Measurements from ENCODE around the gene GLI3.
"Not testable (repeated sequence)": the region's sequence is repeated elsewhere in the genome, so short reads cannot be mapped to it uniquely, and the experiment has no call there.

Gene GLI3

DNA sequence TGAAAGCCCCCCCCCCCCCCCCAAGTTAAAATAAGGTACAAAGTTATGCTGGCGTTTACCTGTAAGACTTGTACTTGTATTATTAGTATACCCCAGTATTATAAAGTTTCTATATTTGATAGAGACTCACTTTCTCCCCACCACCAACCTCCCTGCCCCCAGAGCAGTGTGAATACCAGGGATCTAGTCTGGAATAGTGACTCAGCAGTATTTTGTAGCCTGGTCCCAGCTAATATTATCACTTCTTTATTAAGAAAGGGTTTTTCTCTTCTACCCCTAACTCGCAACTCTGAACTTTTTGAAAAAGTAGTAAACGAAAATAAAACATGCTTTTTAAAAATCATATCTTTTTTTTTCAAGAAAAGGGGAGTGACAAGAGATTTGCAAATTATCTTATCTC lies 26.7 kb downstream of the GLI3 start:
- no peak for DNase-seq

DNA sequence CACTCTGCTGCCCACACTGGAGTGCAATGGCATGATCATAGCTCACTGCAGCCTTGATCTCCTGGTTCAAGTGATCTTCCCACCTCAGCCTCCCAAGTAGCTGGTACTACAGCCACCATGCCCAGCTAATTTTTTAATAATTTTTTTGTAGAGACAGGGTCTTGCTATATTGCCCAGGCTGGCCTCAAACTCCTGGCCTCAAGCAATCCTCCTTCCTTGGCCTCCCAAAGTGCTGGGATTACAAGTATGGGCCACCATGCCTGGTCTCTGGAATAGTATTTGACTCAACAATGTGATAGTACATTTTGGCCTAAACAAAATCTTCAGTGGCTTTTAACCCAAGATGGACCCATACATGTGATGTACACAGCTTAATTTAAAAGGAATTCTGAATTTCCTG lies 27.9 kb downstream of the GLI3 start:
- DNase-seq, result not testable (repeated sequence)

DNA sequence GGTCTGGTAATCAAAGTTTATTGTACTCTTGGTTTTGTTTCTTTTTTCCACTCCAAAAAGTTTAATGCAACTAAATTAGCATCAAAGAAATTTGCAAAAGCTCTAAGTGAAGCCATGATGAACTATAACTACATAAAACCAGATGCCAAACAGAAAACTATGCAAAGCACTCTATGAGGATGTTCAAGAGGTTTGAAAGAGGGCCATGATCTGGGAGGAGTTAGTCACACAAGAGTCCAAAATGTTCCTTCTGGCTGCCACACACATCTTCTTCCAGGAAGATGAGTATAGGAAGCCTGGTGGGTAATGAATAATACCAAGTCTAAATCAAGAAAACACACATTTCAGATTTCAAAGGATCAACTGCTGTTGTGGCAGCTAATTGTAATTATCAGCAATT lies 28.4 kb downstream of the GLI3 start:
- DNase-seq, result no peak

DNA sequence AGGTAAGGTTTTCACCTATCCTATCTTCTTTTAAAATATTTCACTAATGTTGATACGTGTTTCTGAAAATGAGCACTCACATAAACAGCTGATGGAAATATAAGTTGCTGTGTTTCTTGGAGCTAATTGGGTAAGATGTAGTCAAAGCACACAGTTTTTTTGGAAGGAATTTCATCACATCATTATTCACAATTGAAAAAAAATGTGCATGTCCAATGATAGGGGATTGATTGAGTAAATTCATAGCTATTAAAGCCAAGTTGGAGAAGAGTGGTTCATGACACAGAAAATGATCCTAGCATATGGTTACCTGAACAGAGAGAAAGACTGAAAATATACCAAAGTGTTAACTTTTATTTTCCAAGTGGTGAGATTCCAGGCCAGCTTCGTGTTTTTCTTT lies 29.6 kb downstream of the GLI3 start:
- no peak for DNase-seq

DNA sequence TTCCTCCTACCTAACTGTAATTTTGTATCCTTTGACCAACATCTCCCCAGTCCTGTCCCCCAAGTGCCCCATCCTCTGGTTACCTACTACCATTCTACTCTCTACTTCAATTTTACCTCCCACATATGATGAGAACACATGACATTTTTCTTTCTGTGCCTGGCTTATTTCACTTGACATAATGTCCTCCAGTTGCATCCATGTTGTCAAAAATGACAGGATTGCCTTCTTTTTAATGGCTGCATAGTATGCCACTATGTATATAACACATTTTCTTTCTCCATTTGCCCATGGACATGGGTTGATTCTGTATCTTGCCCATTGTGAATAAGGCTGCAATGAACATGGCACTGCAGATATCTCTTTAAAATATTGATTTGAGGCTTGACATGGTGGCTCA lies 33.7 kb downstream of the GLI3 start:
- no peak for DNase-seq

DNA sequence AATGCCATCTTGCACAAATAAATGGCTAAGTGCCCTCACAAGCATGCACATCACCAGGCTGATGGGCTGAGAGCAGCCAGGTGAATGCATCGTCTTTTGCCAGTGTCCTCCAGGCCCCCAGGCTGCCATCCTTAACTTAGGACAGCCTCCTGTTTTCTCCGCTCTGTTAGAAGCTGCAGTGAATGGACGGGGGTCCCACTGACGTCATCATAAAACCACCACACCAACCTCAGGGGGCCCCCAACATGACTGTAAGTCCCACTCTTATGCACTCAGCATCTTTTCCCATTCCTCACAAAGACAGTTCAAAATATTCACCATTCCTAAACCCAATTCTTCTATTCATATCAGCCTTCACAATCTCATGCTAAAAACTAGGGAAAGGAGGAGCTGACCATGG lies 34.4 kb downstream of the GLI3 start:
- no peak for DNase-seq

DNA sequence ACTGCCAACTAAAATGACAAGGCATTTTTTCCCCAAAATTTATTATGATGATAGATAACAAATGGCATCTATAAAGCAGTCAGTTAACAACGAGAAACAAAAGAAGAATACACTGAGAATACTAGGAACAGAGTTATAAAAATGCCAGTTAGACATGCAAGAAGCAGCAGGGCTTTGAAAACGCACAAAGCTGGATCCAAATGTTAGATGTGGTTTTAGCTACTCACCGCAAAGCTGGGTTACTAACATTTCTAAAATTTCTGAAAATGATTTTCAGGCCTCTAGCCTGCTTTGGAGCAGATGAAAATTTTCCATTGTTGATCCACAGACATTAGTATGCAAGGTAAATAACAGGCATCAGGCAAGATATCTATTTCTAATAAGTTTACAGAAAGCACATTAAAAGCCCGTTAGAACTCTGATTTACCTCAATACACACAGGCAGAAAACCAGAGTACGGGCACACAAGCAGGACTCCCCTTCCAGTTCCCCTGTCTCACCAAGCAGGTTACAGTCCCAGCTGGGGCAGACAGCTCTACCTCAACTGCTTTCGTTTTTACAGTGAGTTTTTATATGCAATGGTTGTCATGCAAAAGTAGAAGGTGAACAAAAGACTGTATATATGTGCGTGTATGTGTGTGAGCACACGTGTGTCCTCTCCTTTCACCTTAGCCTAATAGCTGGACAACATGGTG lies 37.9 kb downstream of the GLI3 start:
- DNase-seq, result no peak

DNA sequence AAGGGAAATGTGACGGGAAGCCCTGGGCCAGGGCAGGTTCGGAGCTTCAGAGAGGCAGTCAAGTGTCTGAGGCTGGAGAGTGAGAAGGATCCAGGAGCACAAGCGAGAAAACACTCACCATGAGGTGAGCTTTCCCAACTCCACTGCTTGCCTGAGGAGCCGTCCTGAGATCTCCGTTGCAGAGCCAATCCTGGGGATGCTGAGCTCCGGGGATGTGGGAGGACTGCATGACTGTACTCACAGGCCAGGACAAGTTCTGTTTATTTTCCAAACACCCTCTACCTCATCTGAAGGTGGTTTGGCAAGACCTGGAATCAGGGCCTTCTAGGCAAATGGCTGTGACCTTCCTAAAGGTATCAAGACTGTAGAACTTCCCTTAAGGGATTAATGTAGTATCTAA lies 38.7 kb downstream of the GLI3 start:
- DNase-seq, result no peak

DNA sequence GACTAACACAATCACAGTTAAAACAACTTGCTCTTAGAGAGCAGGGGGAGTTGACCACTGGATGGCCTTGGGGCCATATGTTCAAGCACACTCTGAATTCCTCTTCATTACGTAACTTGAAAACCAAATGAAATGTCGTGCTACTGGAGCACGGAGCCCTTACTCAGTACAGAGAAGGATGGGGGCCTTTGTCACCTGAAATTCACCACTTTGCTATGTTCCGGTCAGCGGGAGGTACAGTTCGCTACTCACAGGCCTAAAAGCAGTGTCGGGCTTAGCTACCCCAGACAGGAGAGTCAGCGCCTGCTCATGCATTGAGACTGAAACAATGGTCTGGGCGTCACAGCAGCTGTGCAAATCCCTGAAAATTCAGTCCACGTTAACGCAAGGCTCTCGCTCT lies 39.6 kb downstream of the GLI3 start:
- DNase-seq, result no peak

DNA sequence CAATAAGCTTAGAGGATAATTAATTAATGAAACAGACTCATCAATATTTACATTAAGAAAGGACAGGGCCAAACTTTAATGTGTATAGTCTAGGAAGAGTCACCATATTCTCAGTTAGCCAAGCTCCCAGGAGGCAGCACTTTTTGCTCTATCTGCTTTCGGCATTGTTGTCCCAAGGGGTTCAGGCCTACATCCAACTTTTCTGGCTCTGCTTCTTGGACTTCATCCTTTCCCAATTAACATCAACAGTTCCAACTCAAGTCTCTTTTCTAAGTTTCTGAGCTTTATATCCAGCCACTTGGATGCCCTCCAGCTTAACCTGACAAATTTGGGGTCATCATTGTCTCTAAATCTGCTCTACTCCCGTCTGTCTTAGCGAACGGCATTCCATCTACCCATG lies 42.8 kb downstream of the GLI3 start:
- DNase-seq, result no peak

DNA sequence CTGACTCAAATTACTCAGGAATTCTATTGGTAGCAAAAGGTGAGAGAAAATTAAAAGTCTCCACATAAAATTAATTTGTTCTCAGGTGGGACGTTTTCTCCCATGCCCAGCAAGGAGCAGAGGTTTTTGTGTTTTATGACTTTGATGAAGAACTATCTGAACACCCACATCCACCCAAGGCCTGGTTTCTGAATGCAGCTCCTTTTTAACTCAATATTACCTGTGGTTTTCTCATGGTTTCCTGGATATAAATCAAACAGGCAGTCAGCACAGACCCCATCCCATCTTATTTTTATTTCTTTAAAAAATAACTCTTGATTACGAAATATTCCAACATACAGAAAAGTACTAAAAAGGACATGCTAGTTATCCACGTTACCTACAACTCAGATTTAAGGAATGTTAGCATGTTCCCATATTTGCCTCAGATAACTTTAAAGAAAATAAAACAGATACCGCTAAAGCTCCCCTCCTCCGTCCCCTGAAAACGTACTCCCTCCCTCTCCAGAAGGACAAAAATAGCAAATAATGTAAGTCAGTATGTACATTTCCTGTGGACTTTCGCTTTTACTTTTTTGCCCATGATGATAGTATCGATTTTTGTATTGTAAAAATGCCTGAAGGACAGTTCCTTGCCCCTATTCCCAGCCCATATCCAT lies 43.4 kb downstream of the GLI3 start:
- no peak for DNase-seq

DNA sequence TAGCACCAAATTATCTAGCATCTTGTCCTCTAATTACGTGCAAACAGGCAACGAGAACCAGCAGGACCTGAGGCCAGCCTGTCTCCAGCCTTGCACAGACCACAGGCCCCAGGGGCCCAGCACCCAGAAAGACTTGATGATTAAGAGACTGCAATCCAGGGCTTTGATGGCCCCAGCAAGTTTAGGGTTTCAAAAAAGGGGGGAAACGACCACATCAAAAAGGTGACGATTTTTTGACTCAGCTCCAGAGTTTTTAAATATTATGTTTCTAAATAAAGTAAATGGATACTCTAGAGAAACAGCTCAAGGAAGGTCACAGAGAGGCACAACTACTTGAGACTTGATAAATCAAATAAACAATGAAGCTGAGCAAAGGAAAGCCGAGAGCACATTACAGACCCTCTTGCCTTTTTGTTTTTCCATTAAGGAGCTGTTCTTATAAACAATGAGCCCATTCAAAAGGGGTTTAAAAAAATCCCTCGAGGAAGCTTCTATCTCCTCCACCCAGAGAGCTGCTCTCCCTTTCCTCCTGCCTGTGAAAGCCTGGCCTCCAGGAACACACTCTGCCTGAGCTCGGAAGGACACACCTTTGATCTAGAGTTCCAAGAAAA lies 44.1 kb downstream of the GLI3 start:
- DNase-seq, result no peak

DNA sequence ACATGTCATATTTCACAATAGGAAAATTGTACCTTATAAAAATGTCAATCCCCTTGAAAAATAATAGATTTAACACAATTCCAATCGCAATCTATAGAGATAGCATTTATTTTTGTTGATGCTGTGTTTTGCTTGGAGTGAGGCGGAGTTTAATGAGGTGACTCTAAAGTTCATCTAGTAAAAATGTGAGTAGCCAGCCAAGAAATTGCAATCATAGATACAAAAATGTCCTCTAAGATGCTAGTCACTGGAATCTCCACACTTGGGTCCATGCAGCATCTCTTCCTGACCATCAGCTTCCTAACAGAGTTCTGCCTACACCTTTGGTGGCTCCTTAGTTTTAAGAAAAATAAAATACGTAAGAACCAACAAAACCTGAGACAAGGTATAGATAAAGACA lies 44.9 kb downstream of the GLI3 start:
- DNase-seq, result no peak

DNA sequence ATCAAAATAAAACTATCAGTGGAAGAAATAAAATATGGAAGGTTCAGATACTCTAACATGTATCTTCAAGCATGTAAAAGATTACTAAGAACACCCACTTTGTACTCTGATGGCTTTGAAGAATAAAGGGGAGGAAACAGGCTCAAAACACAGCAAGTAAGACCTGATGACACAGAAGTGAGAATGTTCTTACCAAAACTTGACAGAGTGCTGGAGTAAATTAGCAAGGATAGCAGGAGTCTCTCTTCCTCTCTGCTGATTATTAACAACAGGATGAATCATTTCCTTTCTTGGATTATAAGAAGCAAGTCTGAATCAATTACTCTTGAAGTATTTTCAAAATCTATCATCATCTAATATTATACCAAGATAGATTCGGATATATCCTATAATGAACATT lies 47.5 kb downstream of the GLI3 start:
- DNase-seq, result no peak

DNA sequence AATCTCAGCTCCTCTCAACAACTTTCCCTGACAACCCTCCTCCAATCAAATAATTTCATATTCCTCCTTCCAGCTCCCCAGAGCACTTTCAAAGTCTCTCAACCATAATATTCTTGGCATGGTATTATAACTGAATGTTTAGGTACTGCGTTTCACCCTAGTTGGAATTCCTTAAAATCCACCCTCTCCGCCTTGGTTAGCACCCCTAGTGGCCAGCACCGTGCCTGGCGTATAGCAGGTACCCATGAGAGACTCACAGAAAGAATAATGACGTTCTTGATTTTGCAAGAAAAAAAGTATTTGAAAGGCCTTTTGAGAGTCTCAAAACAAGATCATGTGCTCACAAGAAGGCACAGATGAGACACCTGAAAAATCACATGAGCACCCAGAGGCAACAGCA lies 50.9 kb downstream of the GLI3 start:
- no peak for DNase-seq

DNA sequence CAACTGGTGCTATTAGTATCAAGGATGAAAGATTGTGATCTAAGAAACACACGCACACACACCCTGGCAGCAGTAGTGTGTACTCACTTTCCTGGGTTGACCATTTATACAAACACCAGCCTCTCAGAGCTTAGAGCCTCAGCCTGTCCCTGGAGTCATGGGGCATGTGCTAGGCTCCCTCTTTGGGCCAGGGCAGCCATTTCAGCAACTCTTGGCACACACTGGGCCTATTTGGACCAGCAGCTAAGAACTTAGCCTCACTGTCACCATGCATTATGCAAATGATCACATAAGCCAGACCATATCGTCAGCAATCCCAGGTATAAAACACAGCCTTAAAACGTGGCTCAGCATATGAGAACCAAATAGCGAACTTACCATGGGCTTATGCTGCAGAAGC lies 51.3 kb downstream of the GLI3 start:
- no peak for DNase-seq

DNA sequence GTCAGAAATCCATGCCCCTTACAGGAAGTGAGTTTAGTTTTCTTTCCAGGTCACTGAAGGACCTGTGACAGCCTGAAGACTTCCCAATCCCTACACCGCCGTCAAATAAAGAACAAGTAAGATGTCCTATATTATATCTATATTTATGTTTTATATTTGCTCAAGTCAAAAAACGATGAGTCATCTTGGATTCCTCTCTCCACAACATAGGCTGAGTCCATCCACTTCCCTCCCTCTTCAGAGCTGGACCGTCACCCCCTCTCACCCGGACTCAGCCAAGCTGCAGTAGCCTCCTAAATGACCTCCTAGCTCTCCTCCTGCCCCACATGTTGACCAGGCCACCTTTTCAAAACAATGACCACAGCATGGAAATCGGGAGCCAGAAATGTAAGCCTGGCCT lies 53.5 kb downstream of the GLI3 start:
- no peak for DNase-seq

DNA sequence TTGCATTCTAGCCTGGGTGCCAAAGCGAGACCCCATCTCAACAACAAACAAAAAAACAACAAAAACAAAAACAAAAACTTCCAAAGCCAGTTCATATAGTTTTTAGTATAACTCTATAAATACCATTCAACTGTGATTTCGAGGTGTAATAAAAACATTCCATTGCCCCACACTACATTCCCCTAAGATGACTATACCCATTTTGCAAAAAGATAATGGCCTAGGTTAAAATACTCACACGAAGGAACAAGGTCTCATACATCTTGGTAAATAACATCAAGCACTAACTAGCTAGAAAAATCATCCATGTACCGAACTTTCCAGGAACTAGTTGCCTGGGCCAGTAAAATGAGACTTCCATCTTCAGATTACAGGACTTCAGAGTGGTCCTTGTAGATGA lies 55.4 kb downstream of the GLI3 start:
- DNase-seq, result no peak

DNA sequence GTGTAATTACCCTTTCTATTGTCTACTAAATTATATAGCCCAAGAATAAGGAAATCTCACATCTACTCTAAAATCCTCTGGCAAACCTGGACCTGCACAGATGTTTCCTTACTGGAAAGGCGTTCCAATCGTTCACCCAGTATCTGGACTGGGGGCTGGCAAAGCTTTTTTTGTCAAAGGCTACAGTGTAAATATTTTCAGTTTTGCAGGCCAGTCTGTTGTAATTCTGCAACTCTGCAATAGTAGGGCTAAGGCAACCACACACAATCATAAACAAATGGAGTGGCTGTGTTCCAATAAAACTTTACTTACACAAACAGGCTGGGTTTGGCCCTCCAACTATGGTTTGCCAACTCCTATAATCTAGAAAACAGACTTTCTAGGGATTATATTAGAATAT lies 56.2 kb downstream of the GLI3 start:
- no peak for DNase-seq

DNA sequence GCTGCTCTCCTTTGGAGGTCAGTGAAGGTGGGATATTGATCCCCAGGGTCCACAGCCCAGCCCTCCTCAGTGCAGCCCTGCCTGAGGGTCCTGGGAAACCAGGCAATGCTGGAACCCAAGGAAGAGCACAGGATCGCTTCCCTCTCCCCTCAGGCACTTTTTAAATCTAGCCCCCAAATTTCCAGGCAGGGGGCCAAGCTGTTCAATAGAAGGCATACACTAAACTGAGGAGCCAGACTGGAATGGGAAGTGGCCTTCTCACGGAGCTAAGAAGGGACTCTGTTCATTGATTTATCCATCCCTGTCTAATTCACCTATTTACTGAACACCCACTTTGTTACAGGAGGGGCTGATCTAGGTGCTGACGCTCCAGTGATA lies 60.3 kb downstream of the GLI3 start:
- no peak for DNase-seq

DNA sequence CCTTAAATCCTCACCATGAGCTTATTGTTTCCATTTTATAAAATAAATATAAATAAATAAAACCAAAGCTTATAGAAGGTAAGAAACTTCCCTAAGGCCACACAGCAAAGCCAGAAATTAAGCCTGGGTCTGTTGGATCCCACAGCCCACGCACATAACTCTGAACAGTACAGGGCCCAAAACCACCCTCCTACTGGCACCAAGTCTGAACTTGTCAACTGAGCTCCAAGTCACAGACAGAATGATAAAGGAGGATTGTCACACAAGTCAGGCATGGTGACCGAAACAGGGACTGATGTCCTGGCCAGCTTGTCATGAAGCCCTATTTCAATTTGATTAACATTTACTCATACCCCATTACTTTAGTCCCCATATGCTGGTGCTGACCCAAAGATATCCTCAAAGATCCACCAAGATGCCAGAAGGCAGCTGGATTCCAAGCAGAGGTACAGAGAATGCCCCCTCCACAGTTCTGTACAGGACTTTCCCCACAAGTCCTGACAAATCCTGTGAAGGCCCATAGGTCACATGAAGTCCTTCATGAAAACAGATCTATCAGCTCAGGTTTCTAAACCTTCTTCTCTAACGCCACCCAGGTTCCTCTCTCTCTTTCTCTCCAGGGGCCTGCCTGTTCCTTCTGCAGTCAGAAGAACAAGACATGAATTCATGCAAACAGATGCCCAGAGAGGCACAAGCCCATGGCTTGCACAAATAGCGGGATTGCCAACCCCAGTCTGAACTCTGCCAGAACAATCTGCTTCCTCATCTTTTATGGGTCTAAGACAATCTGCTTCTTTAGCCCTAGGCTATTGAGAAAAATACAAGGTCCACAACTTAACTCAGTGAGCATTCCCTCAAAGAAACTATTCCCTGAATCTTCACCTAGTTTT lies 60.9 kb downstream of the GLI3 start:
- no peak for DNase-seq

DNA sequence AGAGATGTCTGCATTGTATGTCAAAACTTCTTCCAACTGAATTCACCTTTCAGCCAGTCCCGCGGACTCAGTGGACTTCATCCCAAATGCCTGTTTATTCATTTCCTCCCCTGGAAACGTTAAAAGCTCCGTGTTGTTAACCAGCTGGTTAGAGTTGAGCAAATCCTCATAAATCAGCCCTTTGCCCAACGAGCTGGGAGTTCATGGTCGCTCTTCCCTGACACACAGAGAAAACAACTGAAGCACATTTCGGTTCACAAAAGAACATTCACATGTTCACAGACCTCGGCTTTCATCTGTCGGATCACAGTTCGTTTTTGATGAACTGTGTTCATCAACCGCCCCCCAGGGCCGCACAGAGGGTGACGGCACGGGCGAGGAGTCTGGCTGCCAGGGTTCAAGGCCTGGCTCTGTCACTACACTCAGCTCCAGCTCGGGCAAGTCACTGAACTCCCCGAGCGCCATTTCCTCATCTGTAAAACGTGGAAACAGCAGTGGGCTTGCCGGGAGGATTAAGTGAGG lies 62.6 kb downstream of the GLI3 start:
- DNase-seq, result no peak

DNA sequence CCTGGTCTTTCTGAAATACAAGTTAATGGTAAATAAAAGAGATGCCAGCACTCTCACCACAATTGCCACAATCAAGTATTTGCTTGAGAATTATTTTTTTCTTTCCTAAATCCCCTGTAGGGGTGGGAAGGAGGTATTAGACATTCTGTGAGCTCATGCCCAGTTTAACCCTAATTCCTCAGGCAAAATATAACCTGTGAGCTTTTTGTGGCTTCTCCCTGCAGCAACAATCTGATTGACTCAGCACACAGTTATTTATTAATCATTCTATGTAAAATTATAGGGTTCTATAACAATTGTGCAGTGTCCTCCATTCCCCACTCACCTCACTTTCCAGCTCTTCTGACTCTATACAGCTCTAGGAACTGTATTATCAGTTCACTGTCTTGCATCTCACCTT lies 66.3 kb downstream of the GLI3 start:
- DNase-seq, result no peak

DNA sequence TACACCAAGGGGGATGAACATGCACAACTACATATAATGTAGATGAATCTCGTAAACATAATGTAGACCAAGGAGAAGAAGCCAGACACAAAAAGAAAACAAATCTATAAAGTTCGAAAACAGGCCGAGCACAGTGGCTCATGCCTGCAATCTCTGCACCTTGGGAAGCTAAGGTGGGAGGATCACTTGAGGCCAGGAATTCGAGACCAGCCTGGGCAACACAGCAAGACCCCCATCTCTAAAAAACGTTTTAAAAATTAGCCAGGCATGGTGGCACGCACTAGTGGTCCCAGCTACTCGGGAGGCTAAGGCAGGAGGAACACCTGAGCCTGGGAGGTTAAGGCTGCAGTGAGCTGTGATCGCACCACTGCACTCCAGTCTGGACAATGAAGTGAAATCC lies 68.5 kb downstream of the GLI3 start:
- no peak for DNase-seq

Measured in NCI-H524 treated with DMSO at 0.1 percent for 48 hours (cell line).